ENCODE data around the gene ARHGAP26. TPM values are rescaled to one million over a fixed set of nuclear protein-coding genes. Genes with fewer than 3 reads are reported as not detected.

Gene ARHGAP26
- polyA plus RNA-seq, 1 donor (not counting 4 experiments of a cell fraction or from before 2014, with no cell fraction given), result 3.9 TPM

- TF ChIP-seq EZH2 (IDR thresholded peaks at IDR 0.05; ENCODE audit: low read length), result no peak
- TF ChIP-seq CTCF (optimal IDR thresholded peaks at IDR 0.05 in 1 of 3, IDR thresholded peaks at IDR 0.05 in 1 of 3, conservative IDR thresholded peaks at IDR 0.05 in 1 of 3; ENCODE audit: extremely low read depth in 1 of 3, insufficient read depth in 2 of 3, low read length in 3 of 3), result no peak
- Histone ChIP-seq H3K9ac (ENCODE audit: control insufficient read depth, extremely low read depth, insufficient read depth, low read length) (no peak overlapping the region), H3K27ac (ENCODE audit: control insufficient read depth, insufficient read depth, low read length) (no peak overlapping the region), H4K20me1 (ENCODE audit: control insufficient read depth, extremely low read depth, insufficient read depth, low read length) (no peaks in the 10 kb centered on the region), H3K9me1 (ENCODE audit: control insufficient read depth, extremely low read depth, insufficient read depth, low read length) (no peaks in the 10 kb centered on the region), H2AFZ (ENCODE audit: control insufficient read depth, low read length) (no peak overlapping the region), H3K79me2 (ENCODE audit: control insufficient read depth, insufficient read depth, low read length) (no peaks in the 10 kb centered on the region), H3K9me3 (ENCODE audit: control insufficient read depth, low read depth, low read length) (no peaks in the 10 kb centered on the region), H3K36me3 (ENCODE audit: control insufficient read depth in 2 of 2, extremely low read depth in 1 of 2, insufficient read depth in 2 of 2, low read length in 2 of 2) (no peaks in the 10 kb centered on the region), H3K27me3 (ENCODE audit: control insufficient read depth, extremely low read depth, insufficient read depth, low read length) (no peaks in the 10 kb centered on the region), H3K4me3 (ENCODE audit: control insufficient read depth in 2 of 3, extremely low read depth in 1 of 3, insufficient read depth in 2 of 3, low read depth in 1 of 3, low read length in 3 of 3) (no peak overlapping the region), H3K4me2 (ENCODE audit: control insufficient read depth, extremely low read depth, insufficient read depth, low read depth, low read length) (no peak overlapping the region), H3K4me1 (ENCODE audit: control insufficient read depth, extremely low read depth, insufficient read depth, low read length) (peaks cover 32% of the 10 kb centered on the region)
- dilution Hi-C loops (cut with MboI; ENCODE audit: extremely low pct_ligation_motif_present, low sequenced_read_pairs), result loop anchor here (10.0 kb wide), 1 partner anchor 149 kb away; no protein-coding TSS in a partner anchor
- DNase-seq (ENCODE audit: low read depth, low spot score) (no peak), FAIRE-seq (no peak)
Measured at GRCh38 chr5:142873831-142874230, 103.7 kb downstream of the ARHGAP26 start.

GRCh38 chr5:142874540-142874939, 104.4 kb downstream of the ARHGAP26 start:
- Histone ChIP-seq H3K4me1 (ENCODE audit: control insufficient read depth, extremely low read depth, insufficient read depth, low read length) (peaks cover 32% of the 10 kb centered on the region), H3K9ac (ENCODE audit: control insufficient read depth, extremely low read depth, insufficient read depth, low read length) (no peak overlapping the region), H3K36me3 (ENCODE audit: control insufficient read depth in 2 of 2, extremely low read depth in 1 of 2, insufficient read depth in 2 of 2, low read length in 2 of 2) (no peaks in the 10 kb centered on the region), H3K27me3 (ENCODE audit: control insufficient read depth, extremely low read depth, insufficient read depth, low read length) (no peaks in the 10 kb centered on the region), H2AFZ (ENCODE audit: control insufficient read depth, low read length) (no peak overlapping the region), H3K79me2 (ENCODE audit: control insufficient read depth, insufficient read depth, low read length) (no peaks in the 10 kb centered on the region), H4K20me1 (ENCODE audit: control insufficient read depth, extremely low read depth, insufficient read depth, low read length) (no peaks in the 10 kb centered on the region), H3K27ac (ENCODE audit: control insufficient read depth, insufficient read depth, low read length) (no peak overlapping the region), H3K4me3 (ENCODE audit: control insufficient read depth in 2 of 3, extremely low read depth in 1 of 3, insufficient read depth in 2 of 3, low read depth in 1 of 3, low read length in 3 of 3) (no peak overlapping the region), H3K9me3 (ENCODE audit: control insufficient read depth, low read depth, low read length) (no peaks in the 10 kb centered on the region), H3K9me1 (ENCODE audit: control insufficient read depth, extremely low read depth, insufficient read depth, low read length) (no peaks in the 10 kb centered on the region), H3K4me2 (ENCODE audit: control insufficient read depth, extremely low read depth, insufficient read depth, low read depth, low read length) (no peak overlapping the region)
- FAIRE-seq (no peak), DNase-seq (ENCODE audit: low read depth, low spot score) (no peak)
- TF ChIP-seq EZH2 (IDR thresholded peaks at IDR 0.05; ENCODE audit: low read length), result no peak
- no peak for TF ChIP-seq CTCF (optimal IDR thresholded peaks at IDR 0.05 in 1 of 3, IDR thresholded peaks at IDR 0.05 in 1 of 3, conservative IDR thresholded peaks at IDR 0.05 in 1 of 3; ENCODE audit: extremely low read depth in 1 of 3, insufficient read depth in 2 of 3, low read length in 3 of 3)
- dilution Hi-C loops (cut with MboI; ENCODE audit: extremely low pct_ligation_motif_present, low sequenced_read_pairs), result loop anchor here (10.0 kb wide), 1 partner anchor 150 kb away; no protein-coding TSS in a partner anchor

Data from keratinocyte (primary cell).